ENCODE measurements around the gene WFDC12. TPM values are rescaled to one million over a fixed set of nuclear protein-coding genes. Genes with fewer than 3 reads are reported as not detected.

Gene WFDC12
- total RNA-seq, 2 donors from 2014 or later = not detected

GRCh38 chr20:45088247-45088646 lies 36.0 kb downstream of the WFDC12 start:
- H3K36me3 Mint-ChIP-seq (ENCODE audit: low read depth) = peaks cover 17% of the 10 kb centered on the region
- peaks cover 6% of the 10 kb centered on the region for H3K4me1 Mint-ChIP-seq
- Histone ChIP-seq H3K4me3 (ENCODE audit: low read length) (no peak overlapping the region), H3K27me3 (ENCODE audit: control insufficient read depth, insufficient read depth, low read length, poor library complexity, severe bottlenecking) (no peaks in the 10 kb centered on the region), H3K27ac (ENCODE audit: low read depth, low read length) (no peak overlapping the region), H3K9me3 (ENCODE audit: control insufficient read depth, low read length) (peaks cover under 1% of the 10 kb centered on the region), H3K36me3 (ENCODE audit: control insufficient read depth, insufficient read depth, low read length) (no peaks in the 10 kb centered on the region), H3K9ac (ENCODE audit: extremely low read depth, low read length, poor library complexity, severe bottlenecking) (no peak overlapping the region), H3K4me1 (ENCODE audit: control insufficient read depth, insufficient read depth, low read length) (no peaks in the 10 kb centered on the region)
- no peaks in the 10 kb centered on the region for H3K9me3 Mint-ChIP-seq
- TF ChIP-seq CTCF (conservative IDR thresholded peaks at IDR 0.05) = no peak
- H3K4me3 Mint-ChIP-seq = no peak overlapping the region
- H3K27ac Mint-ChIP-seq = peak overlapping the region; percentile 40
- WGBS, 2 experiments (ENCODE audit: insufficient coverage in 1 of 2, insufficient read length in 1 of 2) = 79 to 84% methylated on average over 7 of the region's 7 CpGs
- H3K27me3 Mint-ChIP-seq (ENCODE audit: insufficient read depth) = no peaks in the 10 kb centered on the region
- no peak for DNase-seq

GRCh38 chr20:45087814-45088213 lies 36.5 kb downstream of the WFDC12 start:
- no peak overlapping the region for H3K27ac ChIP-seq (ENCODE audit: low read depth, low read length)
- H3K4me3 Mint-ChIP-seq = no peak overlapping the region
- peaks cover 2% of the 10 kb centered on the region for H3K9me3 Mint-ChIP-seq
- H3K27me3 ChIP-seq (ENCODE audit: control insufficient read depth, insufficient read depth, low read length, poor library complexity, severe bottlenecking) = no peaks in the 10 kb centered on the region
- no peak for DNase-seq
- no peaks in the 10 kb centered on the region for H3K4me1 ChIP-seq (ENCODE audit: control insufficient read depth, insufficient read depth, low read length)
- WGBS, 2 experiments (ENCODE audit: insufficient coverage in 1 of 2, insufficient read length in 1 of 2) = 94% methylated on average over 1 of the region's 1 CpG; no CpG with 5 or more reads in 1 of the 2 experiments
- H3K4me1 Mint-ChIP-seq = peaks cover 6% of the 10 kb centered on the region
- H3K27ac Mint-ChIP-seq = peak overlapping the region; percentile 40
- no peak for TF ChIP-seq CTCF (conservative IDR thresholded peaks at IDR 0.05)
- H3K36me3 Mint-ChIP-seq (ENCODE audit: low read depth) = peaks cover 22% of the 10 kb centered on the region
- peaks cover 3% of the 10 kb centered on the region for H3K36me3 ChIP-seq (ENCODE audit: control insufficient read depth, insufficient read depth, low read length)
- no peaks in the 10 kb centered on the region for H3K27me3 Mint-ChIP-seq (ENCODE audit: insufficient read depth)
- no peak overlapping the region for H3K4me3 ChIP-seq (ENCODE audit: low read length)
- peaks cover 5% of the 10 kb centered on the region for H3K9me3 ChIP-seq (ENCODE audit: control insufficient read depth, low read length)
- H3K9ac ChIP-seq (ENCODE audit: extremely low read depth, low read length, poor library complexity, severe bottlenecking) = no peak overlapping the region

- no peak overlapping the region for H3K9ac ChIP-seq (ENCODE audit: extremely low read depth, low read length, poor library complexity, severe bottlenecking)
- Mint-ChIP-seq H3K9me3 (peaks cover 8% of the 10 kb centered on the region), H3K27ac (no peak overlapping the region), H3K4me3 (no peak overlapping the region), H3K27me3 (ENCODE audit: insufficient read depth) (no peaks in the 10 kb centered on the region), H3K36me3 (ENCODE audit: low read depth) (peaks cover 27% of the 10 kb centered on the region), H3K4me1 (peaks cover 6% of the 10 kb centered on the region)
- H3K27ac ChIP-seq (ENCODE audit: low read depth, low read length) = no peak overlapping the region
- H3K27me3 ChIP-seq (ENCODE audit: control insufficient read depth, insufficient read depth, low read length, poor library complexity, severe bottlenecking) = no peaks in the 10 kb centered on the region
- DNase-seq = no peak
- no peaks in the 10 kb centered on the region for H3K4me1 ChIP-seq (ENCODE audit: control insufficient read depth, insufficient read depth, low read length)
- peaks cover 9% of the 10 kb centered on the region for H3K36me3 ChIP-seq (ENCODE audit: control insufficient read depth, insufficient read depth, low read length)
- no peak overlapping the region for H3K4me3 ChIP-seq (ENCODE audit: low read length)
- TF ChIP-seq CTCF (conservative IDR thresholded peaks at IDR 0.05) = no peak
- peaks cover 10% of the 10 kb centered on the region for H3K9me3 ChIP-seq (ENCODE audit: control insufficient read depth, low read length)
- 95 to 98% methylated on average over 2 of the region's 3 CpGs for WGBS, 2 experiments (ENCODE audit: insufficient coverage in 1 of 2, insufficient read length in 1 of 2)
These were observed 37.0 kb downstream of the WFDC12 start for GRCh38 chr20:45087097-45087790.
